Fibroblast of mammary gland (primary cell): ENCODE data around the gene ACBD6.

Experiments
- DNase-seq: peaks from one replicate; pipeline ENCODE4 v3.0.0-alpha.2; 2010; ENCODE audit warnings: low read depth
- H3K4me3 ChIP-seq: 2 replicates; pipeline ENCODE4 v1.5.1; 2011; ENCODE audit warnings: low read depth, mild to moderate bottlenecking, low read length, moderate library complexity; ENCODE audit not compliant: control insufficient read depth
- TF ChIP-seq, protein P1 (sequence below): conservative IDR thresholded peaks from 2 replicates; pipeline ENCODE4 v1.5.1; 2011; ENCODE audit warnings: low read depth, low read length, inconsistent platforms; ENCODE audit not compliant: control insufficient read depth, insufficient read depth

Gene ACBD6

GRCh38 chr1:180451504-180451903 lies 50.9 kb downstream of the ACBD6 start:
- DNase-seq, result no peak
- H3K4me3 ChIP-seq, result no peak overlapping the region
- TF ChIP-seq, protein P1, sequence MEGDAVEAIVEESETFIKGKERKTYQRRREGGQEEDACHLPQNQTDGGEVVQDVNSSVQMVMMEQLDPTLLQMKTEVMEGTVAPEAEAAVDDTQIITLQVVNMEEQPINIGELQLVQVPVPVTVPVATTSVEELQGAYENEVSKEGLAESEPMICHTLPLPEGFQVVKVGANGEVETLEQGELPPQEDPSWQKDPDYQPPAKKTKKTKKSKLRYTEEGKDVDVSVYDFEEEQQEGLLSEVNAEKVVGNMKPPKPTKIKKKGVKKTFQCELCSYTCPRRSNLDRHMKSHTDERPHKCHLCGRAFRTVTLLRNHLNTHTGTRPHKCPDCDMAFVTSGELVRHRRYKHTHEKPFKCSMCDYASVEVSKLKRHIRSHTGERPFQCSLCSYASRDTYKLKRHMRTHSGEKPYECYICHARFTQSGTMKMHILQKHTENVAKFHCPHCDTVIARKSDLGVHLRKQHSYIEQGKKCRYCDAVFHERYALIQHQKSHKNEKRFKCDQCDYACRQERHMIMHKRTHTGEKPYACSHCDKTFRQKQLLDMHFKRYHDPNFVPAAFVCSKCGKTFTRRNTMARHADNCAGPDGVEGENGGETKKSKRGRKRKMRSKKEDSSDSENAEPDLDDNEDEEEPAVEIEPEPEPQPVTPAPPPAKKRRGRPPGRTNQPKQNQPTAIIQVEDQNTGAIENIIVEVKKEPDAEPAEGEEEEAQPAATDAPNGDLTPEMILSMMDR, result no peak

GRCh38 chr1:180444522-180444921 lies 57.9 kb downstream of the ACBD6 start:
- DNase-seq, result no peak
- TF ChIP-seq, protein P1, result no peak
- H3K4me3 ChIP-seq, result no peak overlapping the region

DNA sequence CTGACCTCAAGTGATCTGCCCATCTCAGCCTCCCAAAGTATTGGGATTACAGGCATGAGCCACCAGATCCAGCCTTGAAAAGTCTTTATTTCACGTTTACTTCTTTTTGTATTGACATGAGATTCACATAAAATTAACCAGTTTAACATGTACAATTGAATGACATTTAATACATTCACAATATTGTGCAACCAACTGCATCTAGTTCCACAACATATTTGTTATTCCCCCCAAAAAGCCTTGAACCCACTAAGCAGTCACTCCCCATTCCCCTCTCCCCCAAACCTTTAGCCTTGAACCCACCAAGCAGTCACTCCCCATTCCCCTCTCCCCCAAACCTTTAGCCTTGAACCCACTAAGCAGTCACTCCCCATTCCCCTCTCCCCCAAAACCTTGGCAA lies 62.0 kb downstream of the ACBD6 start:
- TF ChIP-seq, protein P1, result no peak
- no peak overlapping the region for H3K4me3 ChIP-seq
- no peak for DNase-seq

DNA sequence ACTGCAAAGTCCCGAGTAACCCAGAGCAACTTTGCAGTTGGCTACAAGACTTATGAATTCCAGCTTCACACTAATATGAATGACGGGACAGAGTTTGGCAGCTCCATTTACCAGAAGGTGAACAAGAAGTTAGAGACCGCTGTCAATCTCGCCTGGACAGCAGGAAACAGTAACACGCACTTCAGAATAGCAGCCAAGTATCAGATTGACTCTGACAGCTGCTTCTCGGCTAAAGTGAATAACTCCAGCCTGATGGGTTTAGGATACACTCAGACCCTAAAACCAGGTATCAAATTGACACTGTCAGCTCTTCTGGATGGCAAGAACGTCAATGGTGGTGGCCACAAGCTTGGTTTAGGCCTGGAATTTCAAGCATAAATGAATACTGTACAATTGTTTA lies 66.8 kb downstream of the ACBD6 start:
- TF ChIP-seq, protein P1, result no peak
- no peak for DNase-seq

GRCh38 chr1:180433873-180434272 lies 68.5 kb downstream of the ACBD6 start:
- TF ChIP-seq, protein P1, result no peak
- no peak for DNase-seq
- no peak overlapping the region for H3K4me3 ChIP-seq

More for the DNA sequence above, 66.8 kb downstream of the ACBD6 start:
- no peak overlapping the region for H3K4me3 ChIP-seq

GRCh38 chr1:180431683-180432082 lies 70.7 kb downstream of the ACBD6 start:
- no peak overlapping the region for H3K4me3 ChIP-seq
- TF ChIP-seq, protein P1, result no peak
- DNase-seq, result no peak
